Measurements from ENCODE around the gene C1QTNF8. TPM values are rescaled to one million over a fixed set of nuclear protein-coding genes. Genes with fewer than 3 reads are reported as not detected.

C1QTNF8 gene
- total RNA-seq, 4 donors from 2014 or later: not detected

GRCh38 chr16:1100084-1100800, 4.2 kb upstream of the C1QTNF8 start:
- DNase-seq (ENCODE audit: low spot score in 2 of 2): no peak
- 60 to 73% methylated on average over 15 to 18 of the region's 21 CpGs for WGBS, 2 donors
- Histone ChIP-seq H3K36me3 (no peaks in the 10 kb centered on the region), H3K9me3 (no peaks in the 10 kb centered on the region), H3K4me1 (peaks cover 0 to 8% (median 3%) of the 10 kb centered on the region in 4 donors), H3K27me3 (peaks cover 0 to 94% of the 10 kb centered on the region in 2 donors), H3K27ac (no peak overlapping the region), H3K4me3 (no peak overlapping the region)
- TF ChIP-seq POLR2A (IDR thresholded peaks at IDR 0.05) (no peak), EP300 (IDR thresholded peaks at IDR 0.05) (no peak)
- TF ChIP-seq, protein P1, sequence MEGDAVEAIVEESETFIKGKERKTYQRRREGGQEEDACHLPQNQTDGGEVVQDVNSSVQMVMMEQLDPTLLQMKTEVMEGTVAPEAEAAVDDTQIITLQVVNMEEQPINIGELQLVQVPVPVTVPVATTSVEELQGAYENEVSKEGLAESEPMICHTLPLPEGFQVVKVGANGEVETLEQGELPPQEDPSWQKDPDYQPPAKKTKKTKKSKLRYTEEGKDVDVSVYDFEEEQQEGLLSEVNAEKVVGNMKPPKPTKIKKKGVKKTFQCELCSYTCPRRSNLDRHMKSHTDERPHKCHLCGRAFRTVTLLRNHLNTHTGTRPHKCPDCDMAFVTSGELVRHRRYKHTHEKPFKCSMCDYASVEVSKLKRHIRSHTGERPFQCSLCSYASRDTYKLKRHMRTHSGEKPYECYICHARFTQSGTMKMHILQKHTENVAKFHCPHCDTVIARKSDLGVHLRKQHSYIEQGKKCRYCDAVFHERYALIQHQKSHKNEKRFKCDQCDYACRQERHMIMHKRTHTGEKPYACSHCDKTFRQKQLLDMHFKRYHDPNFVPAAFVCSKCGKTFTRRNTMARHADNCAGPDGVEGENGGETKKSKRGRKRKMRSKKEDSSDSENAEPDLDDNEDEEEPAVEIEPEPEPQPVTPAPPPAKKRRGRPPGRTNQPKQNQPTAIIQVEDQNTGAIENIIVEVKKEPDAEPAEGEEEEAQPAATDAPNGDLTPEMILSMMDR (IDR thresholded peaks at IDR 0.05): no peak

GRCh38 chr16:1099189-1100083, 3.4 kb upstream of the C1QTNF8 start:
- peaks cover 0 to 8% (median 3%) of the 10 kb centered on the region in 4 donors for H3K4me1 ChIP-seq
- WGBS, 2 donors: 37 to 60% methylated on average over 24 to 30 of the region's 35 CpGs
- H3K27ac ChIP-seq: no peak overlapping the region
- TF ChIP-seq EP300 (IDR thresholded peaks at IDR 0.05) (no peak), POLR2A (IDR thresholded peaks at IDR 0.05) (no peak)
- TF ChIP-seq, protein P1 (IDR thresholded peaks at IDR 0.05): no peak
- H3K36me3 ChIP-seq: no peaks in the 10 kb centered on the region
- DNase-seq (ENCODE audit: low spot score in 2 of 2): no peak
- H3K9me3 ChIP-seq: no peaks in the 10 kb centered on the region
- H3K4me3 ChIP-seq: no peak overlapping the region
- H3K27me3 ChIP-seq: peaks cover 0 to 94% of the 10 kb centered on the region in 2 donors

DNA sequence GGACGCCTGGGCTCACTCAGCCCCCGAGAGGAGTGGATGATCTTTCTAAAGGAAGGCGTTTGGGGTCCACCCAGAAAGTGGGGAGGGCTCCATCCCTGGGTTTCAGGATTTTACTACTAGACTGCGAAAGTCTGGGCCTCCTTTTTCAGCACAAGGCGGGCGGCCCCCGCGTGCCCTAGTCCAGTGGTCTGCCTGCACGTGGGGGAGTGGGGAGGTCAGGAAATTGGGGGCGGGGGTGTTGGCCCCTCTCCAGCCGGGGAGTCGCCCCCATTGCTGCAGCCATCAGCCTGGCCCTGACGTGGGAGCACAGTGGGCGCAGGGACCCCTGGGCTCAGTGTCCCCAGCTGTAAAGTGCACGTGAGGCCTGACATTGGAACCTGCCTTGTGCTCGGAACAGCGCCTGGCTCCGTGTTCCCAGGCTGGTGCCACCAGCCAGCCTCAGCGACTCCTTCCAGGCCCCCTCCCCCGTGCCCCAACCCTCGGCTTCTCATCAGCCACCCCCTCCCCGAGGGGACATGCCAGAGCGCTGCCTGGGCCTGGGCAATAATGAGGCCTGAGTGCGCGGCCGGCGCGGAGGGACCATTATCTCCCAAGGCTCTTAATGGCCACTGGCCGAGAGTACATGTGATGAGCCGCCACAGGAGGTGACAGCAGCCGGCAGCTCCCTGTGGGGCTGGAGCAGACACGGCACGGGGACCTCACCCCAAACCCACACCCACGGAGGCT, 2.4 kb upstream of the C1QTNF8 start:
- H3K27ac ChIP-seq: no peak overlapping the region
- no peaks in the 10 kb centered on the region for H3K9me3 ChIP-seq
- no peak overlapping the region for H3K4me3 ChIP-seq
- DNase-seq (ENCODE audit: low spot score in 2 of 2): no peak
- peaks cover 0 to 86% of the 10 kb centered on the region in 2 donors for H3K27me3 ChIP-seq
- TF ChIP-seq POLR2A (IDR thresholded peaks at IDR 0.05) (no peak), EP300 (IDR thresholded peaks at IDR 0.05) (no peak)
- TF ChIP-seq, protein P1 (IDR thresholded peaks at IDR 0.05): no peak
- WGBS, 2 donors: 51 to 66% methylated on average over 11 to 17 of the region's 34 CpGs
- H3K4me1 ChIP-seq: peaks cover 0 to 7% (median 3%) of the 10 kb centered on the region in 4 donors
- H3K36me3 ChIP-seq: no peaks in the 10 kb centered on the region

DNA sequence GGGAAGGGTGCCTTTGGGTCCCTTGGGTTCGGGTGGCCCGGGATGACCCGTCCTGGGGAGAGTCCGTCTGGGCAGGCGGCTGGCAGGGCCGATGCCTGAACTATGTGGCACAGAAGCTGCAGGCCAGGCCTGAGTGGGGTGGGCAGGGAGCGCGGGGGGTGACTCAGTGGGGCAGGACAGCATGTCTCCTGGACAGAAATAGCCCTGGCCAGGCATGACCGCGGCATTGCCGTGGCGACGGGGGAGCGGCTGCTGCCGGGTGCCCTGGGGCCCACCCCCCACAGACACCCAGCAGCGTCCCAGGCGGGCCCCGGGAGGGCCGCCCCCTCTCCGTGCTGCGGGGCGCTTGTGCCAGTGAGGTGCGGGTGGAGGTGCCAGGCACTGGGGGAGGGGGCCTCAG, 1.8 kb upstream of the C1QTNF8 start:
- Histone ChIP-seq H3K4me1 (peaks cover 0 to under 1% (median 0%) of the 10 kb centered on the region in 4 donors), H3K27me3 (peaks cover 0 to 80% of the 10 kb centered on the region in 2 donors), H3K36me3 (no peaks in the 10 kb centered on the region), H3K9me3 (no peaks in the 10 kb centered on the region), H3K27ac (no peak overlapping the region), H3K4me3 (no peak overlapping the region)
- DNase-seq (ENCODE audit: low spot score in 2 of 2): no peak
- no peak for TF ChIP-seq POLR2A (IDR thresholded peaks at IDR 0.05)
- TF ChIP-seq EP300 (IDR thresholded peaks at IDR 0.05): no peak
- TF ChIP-seq, protein P1 (IDR thresholded peaks at IDR 0.05): no peak
- WGBS, 2 donors: 51 to 64% methylated on average over 9 to 23 of the region's 23 CpGs
